Calu3 (cell line): ENCODE data around the gene CRHR1. TPM values are rescaled to one million over a fixed set of nuclear protein-coding genes. Genes with fewer than 3 reads are reported as not detected.

ENCODE experiments used
- BruUV-seq: library from RNA; stranded (reverse); fragments of 400-500 nt; replicated peaks from 2 replicates; lab custom pipeline; 2021; lab: Mats Ljungman, UMichigan
- CTCF ChIA-PET: fragments of 300-600 bp; sonication (Branson Sonifier 250); formaldehyde crosslinking; loops from one replicate; lab custom pipeline; 2022; ENCODE audit warnings: antibody characterized with exemption; lab: Charles Lee
- DNase-seq: peaks from one replicate; pipeline ENCODE4 v3.0.0; 2022
- H3K27ac Mint-ChIP-seq: one replicate; pipeline ENCODE4 v1.8.0; 2022; ENCODE audit warnings: mixed read lengths; ENCODE audit not compliant: unreplicated experiment
- H3K27me3 Mint-ChIP-seq: one replicate; pipeline ENCODE4 v1.8.0; 2022; ENCODE audit warnings: mixed read lengths; ENCODE audit not compliant: unreplicated experiment
- H3K36me3 Mint-ChIP-seq: one replicate; pipeline ENCODE4 v1.8.0; 2022; ENCODE audit warnings: mild to moderate bottlenecking, moderate library complexity, mixed read lengths; ENCODE audit not compliant: insufficient read depth, unreplicated experiment
- H3K4me1 Mint-ChIP-seq: one replicate; pipeline ENCODE4 v1.8.0; 2022; ENCODE audit warnings: mild to moderate bottlenecking, low read depth, mixed read lengths; ENCODE audit not compliant: unreplicated experiment
- H3K4me3 Mint-ChIP-seq: one replicate; pipeline ENCODE4 v1.8.0; 2022; ENCODE audit warnings: mild to moderate bottlenecking, low read depth, moderate library complexity, mixed read lengths; ENCODE audit not compliant: unreplicated experiment
- H3K9me3 Mint-ChIP-seq: one replicate; pipeline ENCODE4 v1.8.0; 2022; ENCODE audit warnings: low read depth, mixed read lengths; ENCODE audit not compliant: unreplicated experiment
- CTCF ChIP-seq: fragments of 200-600 bp; IDR thresholded peaks from one replicate; pipeline ENCODE4 v1.8.0; 2022; ENCODE audit warnings: antibody characterized with exemption; ENCODE audit not compliant: unreplicated experiment
- intact Hi-C: fragments of 100-400 bp; cut with micrococcal nuclease; formaldehyde crosslinking; loops from one replicate; pipeline ENCODE4 v1.10.0; 2022; ENCODE audit not compliant: unreplicated experiment
- total RNA-seq: library from RNA; stranded (reverse); gene quantifications from 2 replicates; pipeline ENCODE4 v1.2.3, GENCODE V29; 2022

CRHR1 gene
- total RNA-seq, 1 experiment from 2014 or later, result not detected

GRCh38 chr17:45788057-45788456 is 3.9 kb downstream of the CRHR1 start:
- Mint-ChIP-seq H3K9me3 (no peaks in the 10 kb centered on the region), H3K4me3 (no peak overlapping the region), H3K4me1 (peaks cover 18% of the 10 kb centered on the region), H3K27ac (no peak overlapping the region), H3K27me3 (peaks cover 93% of the 10 kb centered on the region), H3K36me3 (peaks cover 16% of the 10 kb centered on the region)
- DNase-seq, result no peak
- TF ChIP-seq CTCF, result no peak
- intact Hi-C loops, result no loop called here
- no TSS peak for BruUV-seq
- CTCF ChIA-PET, result interaction anchor here (0.9 kb wide), 1 partner anchor 122 kb away, joined by 3 read pairs; no protein-coding TSS in a partner anchor

DNA sequence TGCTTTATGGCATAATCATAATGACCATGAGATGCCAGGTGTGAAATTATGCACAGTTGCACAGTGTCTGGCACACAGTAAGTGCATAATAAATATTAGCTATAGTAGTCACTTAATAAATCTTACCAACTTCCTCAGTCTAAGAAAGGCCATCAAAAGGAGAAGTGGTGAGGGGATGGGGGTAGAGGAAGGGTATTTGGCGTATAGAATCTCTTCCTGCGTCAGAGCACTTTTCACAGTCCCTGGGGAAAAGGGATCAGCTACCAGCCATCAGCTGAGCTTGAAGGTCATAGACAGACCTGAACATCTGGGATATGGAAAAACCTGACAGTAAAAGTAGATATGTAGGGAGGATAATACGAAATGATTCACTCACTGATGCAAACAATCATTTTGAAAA is 5.8 kb downstream of the CRHR1 start:
- Mint-ChIP-seq H3K27ac (no peak overlapping the region), H3K4me3 (no peak overlapping the region), H3K9me3 (no peaks in the 10 kb centered on the region), H3K36me3 (peaks cover 9% of the 10 kb centered on the region), H3K4me1 (peaks cover 19% of the 10 kb centered on the region), H3K27me3 (peaks cover 100% of the 10 kb centered on the region)
- no peak for DNase-seq
- BruUV-seq, result no TSS peak
- intact Hi-C loops, result no loop called here
- no peak for TF ChIP-seq CTCF
- CTCF ChIA-PET, result no interaction called here

DNA sequence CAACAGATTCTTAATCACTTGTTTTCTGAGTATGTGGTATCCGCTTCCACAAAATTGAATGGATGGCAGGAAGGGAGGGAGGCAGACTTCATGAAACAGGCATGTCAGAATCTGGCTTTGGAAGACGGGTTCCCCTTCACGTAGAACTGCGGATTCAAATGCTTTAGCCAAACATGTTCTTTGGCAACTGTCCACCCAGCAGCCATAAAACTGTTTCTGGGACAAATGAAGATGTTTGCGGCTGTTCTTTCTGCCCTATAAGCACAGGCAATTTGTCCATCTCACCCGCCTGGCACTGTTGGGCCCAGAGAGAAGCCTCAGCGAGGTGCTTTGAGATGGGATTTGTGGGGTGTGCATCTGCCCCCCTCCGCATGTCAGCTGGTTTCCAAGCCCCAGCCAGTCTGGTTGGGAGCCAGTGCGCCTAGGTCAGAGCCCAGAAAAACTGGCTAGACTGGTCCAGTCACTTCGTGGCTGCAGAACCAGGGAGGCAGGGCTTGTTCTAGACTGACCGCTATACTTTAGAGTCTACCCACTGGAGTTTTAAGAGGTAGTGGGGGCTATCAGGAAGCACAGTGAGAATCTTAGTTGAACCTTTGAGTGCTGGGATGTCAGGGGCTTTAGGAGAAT is 6.3 kb downstream of the CRHR1 start:
- no TSS peak for BruUV-seq
- TF ChIP-seq CTCF, result no peak
- intact Hi-C loops, result no loop called here
- Mint-ChIP-seq H3K27ac (no peak overlapping the region), H3K36me3 (peaks cover 9% of the 10 kb centered on the region), H3K4me3 (no peak overlapping the region), H3K4me1 (peaks cover 19% of the 10 kb centered on the region), H3K9me3 (no peaks in the 10 kb centered on the region), H3K27me3 (peaks cover 100% of the 10 kb centered on the region)
- CTCF ChIA-PET, result no interaction called here
- peak; percentile 32 for DNase-seq

GRCh38 chr17:45791041-45791582 is 7.0 kb downstream of the CRHR1 start:
- BruUV-seq, result no TSS peak
- CTCF ChIA-PET, result no interaction called here
- Mint-ChIP-seq H3K9me3 (no peaks in the 10 kb centered on the region), H3K27ac (no peak overlapping the region), H3K4me3 (no peak overlapping the region), H3K36me3 (peaks cover 9% of the 10 kb centered on the region), H3K27me3 (peaks cover 100% of the 10 kb centered on the region), H3K4me1 (peaks cover 19% of the 10 kb centered on the region)
- TF ChIP-seq CTCF, result no peak
- no peak for DNase-seq
- intact Hi-C loops, result no loop called here
